SK-N-SH (cell line): ENCODE measurements around the gene CARM1.

Source experiments
- CTCF ChIP-seq: fragments of 200-600 bp; sonication (generic); IDR thresholded peaks from 2 replicates; pipeline ENCODE4 v1.6.1; 2017; ENCODE audit warnings: antibody characterized with exemption, mild to moderate bottlenecking, moderate library complexity
- EP300 ChIP-seq, 2 experiments: IDR thresholded peaks; 2 replicates each; pipeline versions ENCODE4 v1.4.0 to v1.6.1; 2012; ENCODE audit warnings: borderline replicate concordance in 1 of 2, low read depth in 1 of 2, low read length in 1 of 2
- GATA2 ChIP-seq: sonication (generic); formaldehyde crosslinking; IDR thresholded peaks from 2 replicates; pipeline ENCODE4 v1.5.0; 2020; ENCODE audit warnings: mild to moderate bottlenecking, missing genetic modification reagents
- MAX ChIP-seq: IDR thresholded peaks from 2 replicates; pipeline ENCODE4 v1.4.0; 2012; ENCODE audit warnings: low read depth
- POLR2AphosphoS5 ChIP-seq: IDR thresholded peaks from 2 replicates; pipeline ENCODE4 v1.6.1; 2012; ENCODE audit warnings: low read depth, low read length
- RAD21 ChIP-seq: IDR thresholded peaks from 2 replicates; pipeline ENCODE4 v1.6.1; 2012; ENCODE audit warnings: mild to moderate bottlenecking, low read length
- RCOR1 ChIP-seq: fragments of 150-350 bp; IDR thresholded peaks from 2 replicates; pipeline ENCODE4 v1.6.1; 2017; ENCODE audit warnings: antibody characterized with exemption, low read length
- SIN3A ChIP-seq: IDR thresholded peaks from 2 replicates; pipeline ENCODE4 v1.6.1; 2012; ENCODE audit warnings: low read depth, mild to moderate bottlenecking, low read length, moderate library complexity, borderline replicate concordance
- TAF1 ChIP-seq: IDR thresholded peaks from 2 replicates; pipeline ENCODE4 v1.6.1; 2012; ENCODE audit warnings: low read depth, mild to moderate bottlenecking, low read length, moderate library complexity, borderline replicate concordance

- TF ChIP-seq CTCF (no peak), SIN3A (no peak), POLR2AphosphoS5 (no peak), GATA2 (CRISPR knock-in tag) (no peak), RAD21 (no peak), RCOR1 (no peak), TAF1 (no peak), MAX (no peak), EP300 (IDR thresholded peaks at IDR 0.05; ENCODE audit: borderline replicate concordance in 1 of 2, low read depth in 1 of 2, low read length in 1 of 2) (no peak)
Observed at GRCh38 chr19:10965398-10965797, 94.0 kb downstream of the CARM1 start.
